K562 (cell line): ENCODE results near the gene DUSP9. TPM values are rescaled to one million over a fixed set of nuclear protein-coding genes. Genes with fewer than 3 reads are reported as not detected.

ENCODE experiments used
- CBFA2T2 ChIP-seq: fragments of 450-650 bp; conservative IDR thresholded peaks from 2 replicates; pipeline ENCODE4 v1.6.1; 2017; ENCODE audit warnings: mild to moderate bottlenecking
- CSDE1 ChIP-seq, 2 experiments: fragments of 450-650 bp; IDR thresholded peaks; 2 replicates each; pipeline ENCODE4 v1.6.1; 2016; ENCODE audit warnings: mild to moderate bottlenecking in 1 of 2
- EP400 ChIP-seq: fragments of 450-650 bp; IDR thresholded peaks from 2 replicates; pipeline ENCODE4 v1.6.1; 2017; ENCODE audit warnings: antibody characterized with exemption, mild to moderate bottlenecking, moderate library complexity
- HNRNPK ChIP-seq: fragments of 200-400 bp; formaldehyde crosslinking; IDR thresholded peaks from one replicate; pipeline ENCODE4 v1.6.1; 2018; ENCODE audit warnings: mild to moderate bottlenecking, low read depth, low read length; ENCODE audit not compliant: poor library complexity, severe bottlenecking
- KLF16 ChIP-seq: IDR thresholded peaks from 2 replicates; pipeline ENCODE4 v1.6.1; 2016; ENCODE audit warnings: antibody characterized with exemption
- NFRKB ChIP-seq: fragments of 450-650 bp; IDR thresholded peaks from 2 replicates; pipeline ENCODE4 v1.6.1; 2016; ENCODE audit warnings: low read depth
- PTBP1 ChIP-seq: fragments of 200-400 bp; formaldehyde crosslinking; IDR thresholded peaks from 2 replicates; pipeline ENCODE4 v1.6.1; 2017; ENCODE audit warnings: low read depth, low read length
- TAF15 ChIP-seq: fragments of 200-400 bp; formaldehyde crosslinking; IDR thresholded peaks from 2 replicates; pipeline ENCODE4 v1.6.1; 2017; ENCODE audit warnings: mild to moderate bottlenecking, low read depth, low read length, moderate library complexity
- U2AF1 ChIP-seq: fragments of 200-400 bp; formaldehyde crosslinking; optimal IDR thresholded peaks from 2 replicates; pipeline ENCODE3; 2017; ENCODE audit warnings: mild to moderate bottlenecking, low read depth, low read length, moderate library complexity
- YY1 ChIP-seq, 3 experiments: IDR thresholded peaks; 2 replicates each; pipeline ENCODE4 v1.6.1; 2011; ENCODE audit warnings: low read length in 2 of 3, mild to moderate bottlenecking in 2 of 3, moderate library complexity in 2 of 3, borderline replicate concordance in 1 of 3, control low read depth in 1 of 3, low read depth in 1 of 3; ENCODE audit not compliant: insufficient read depth in 3 of 3, insufficient replicate concordance in 2 of 3, control insufficient read depth in 1 of 3, insufficient read length in 1 of 3; ENCODE audit errors: extremely low read depth in 1 of 3
- ZNF263 ChIP-seq: sonication (generic); formaldehyde crosslinking; IDR thresholded peaks from 2 replicates; pipeline ENCODE4 v1.8.0; 2022; ENCODE audit warnings: mild to moderate bottlenecking, missing genetic modification reagents, borderline replicate concordance
- ZNF589 ChIP-seq: fragments of 200-800 bp; sonication (Bioruptor generic); IDR thresholded peaks from 2 replicates; pipeline ENCODE4 v1.6.1; 2016; ENCODE audit warnings: low read depth, missing genetic modification characterization, missing compliant biosample characterization
- ZNF79 ChIP-seq: fragments of 250-450 bp; sonication (Bioruptor Pico); IDR thresholded peaks from 2 replicates; pipeline ENCODE4 v1.4.0; 2020; ENCODE audit warnings: low read depth, mild to moderate bottlenecking, moderate library complexity
- polyA plus RNA-seq, 8 experiments: library from polyadenylated mRNA; depleted of rRNA in 4 of 8; stranded (reverse) in 5 of 8; unstranded in 3 of 8; fragments of >200 nt; fragmentation: Nextera tagmentation in 2 of 8; fragmentation: Illumina TruSeq in 1 of 8; extraction: Ambion mirVana in 2 of 8; extraction: Trizol in 1 of 8; gene quantifications; 2 replicates each; pipeline versions ENCODE4 v1.2.1 to v1.2.3, GENCODE V29; 2011 to 2014; ENCODE audit warnings: inconsistent platforms in 1 of 8, missing spikeins in 1 of 8
- total RNA-seq, 7 experiments: library from RNA; depleted of rRNA in 6 of 7; stranded (reverse); fragments of >200 nt in 6 of 7; fragmentation: Illumina TruSeq in 2 of 7; extraction: Trizol in 2 of 7; gene quantifications; 2 replicates each; pipeline versions ENCODE4 v1.2.1 to v1.2.3, GENCODE V29; 2011 to 2021; ENCODE audit warnings: low replicate concordance in 1 of 7
- TF ChIP-seq, protein P1 (sequence below): sonication (generic); formaldehyde crosslinking; IDR thresholded peaks from 2 replicates; pipeline ENCODE4 v1.8.1; 2023; ENCODE audit warnings: missing genetic modification reagents, mild to moderate bottlenecking, borderline replicate concordance
- TF ChIP-seq, protein P2 (sequence below): sonication (generic); formaldehyde crosslinking; IDR thresholded peaks from 2 replicates; pipeline ENCODE4 v1.8.1; 2023; ENCODE audit warnings: mild to moderate bottlenecking, missing genetic modification reagents
- TF ChIP-seq, protein P3 (sequence below): fragments of 250-450 bp; sonication (Bioruptor Pico); IDR thresholded peaks from 2 replicates; pipeline ENCODE4 v1.4.0; 2020

The DUSP9 gene
- total and polyA plus RNA-seq, 9 of the 15 experiments (the other 6 are each of a cell fraction or from before 2014, with no cell fraction given) = 0.11 to 14.1 (median 5.5) TPM

DNA sequence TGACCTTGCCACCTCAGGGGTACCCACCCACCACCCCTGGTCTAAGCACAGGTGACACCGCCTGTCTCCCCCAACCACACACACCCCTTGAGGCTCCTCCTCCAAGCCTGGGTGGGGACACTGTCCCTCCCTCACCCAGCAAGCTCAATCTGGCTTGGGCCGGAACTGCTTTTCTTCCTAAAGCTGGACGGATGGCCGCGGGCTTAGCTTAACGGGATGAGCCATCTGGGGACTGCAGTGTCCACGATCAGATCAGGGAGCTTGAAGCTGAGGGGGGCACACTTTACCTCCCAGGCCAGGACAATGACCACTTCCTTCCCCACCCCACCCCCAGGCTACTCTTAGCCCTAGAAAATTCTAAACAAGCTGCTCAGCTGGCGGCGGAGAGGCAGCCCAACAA lies 39.7 kb downstream of the DUSP9 start (continued):
- TF ChIP-seq, protein P1, sequence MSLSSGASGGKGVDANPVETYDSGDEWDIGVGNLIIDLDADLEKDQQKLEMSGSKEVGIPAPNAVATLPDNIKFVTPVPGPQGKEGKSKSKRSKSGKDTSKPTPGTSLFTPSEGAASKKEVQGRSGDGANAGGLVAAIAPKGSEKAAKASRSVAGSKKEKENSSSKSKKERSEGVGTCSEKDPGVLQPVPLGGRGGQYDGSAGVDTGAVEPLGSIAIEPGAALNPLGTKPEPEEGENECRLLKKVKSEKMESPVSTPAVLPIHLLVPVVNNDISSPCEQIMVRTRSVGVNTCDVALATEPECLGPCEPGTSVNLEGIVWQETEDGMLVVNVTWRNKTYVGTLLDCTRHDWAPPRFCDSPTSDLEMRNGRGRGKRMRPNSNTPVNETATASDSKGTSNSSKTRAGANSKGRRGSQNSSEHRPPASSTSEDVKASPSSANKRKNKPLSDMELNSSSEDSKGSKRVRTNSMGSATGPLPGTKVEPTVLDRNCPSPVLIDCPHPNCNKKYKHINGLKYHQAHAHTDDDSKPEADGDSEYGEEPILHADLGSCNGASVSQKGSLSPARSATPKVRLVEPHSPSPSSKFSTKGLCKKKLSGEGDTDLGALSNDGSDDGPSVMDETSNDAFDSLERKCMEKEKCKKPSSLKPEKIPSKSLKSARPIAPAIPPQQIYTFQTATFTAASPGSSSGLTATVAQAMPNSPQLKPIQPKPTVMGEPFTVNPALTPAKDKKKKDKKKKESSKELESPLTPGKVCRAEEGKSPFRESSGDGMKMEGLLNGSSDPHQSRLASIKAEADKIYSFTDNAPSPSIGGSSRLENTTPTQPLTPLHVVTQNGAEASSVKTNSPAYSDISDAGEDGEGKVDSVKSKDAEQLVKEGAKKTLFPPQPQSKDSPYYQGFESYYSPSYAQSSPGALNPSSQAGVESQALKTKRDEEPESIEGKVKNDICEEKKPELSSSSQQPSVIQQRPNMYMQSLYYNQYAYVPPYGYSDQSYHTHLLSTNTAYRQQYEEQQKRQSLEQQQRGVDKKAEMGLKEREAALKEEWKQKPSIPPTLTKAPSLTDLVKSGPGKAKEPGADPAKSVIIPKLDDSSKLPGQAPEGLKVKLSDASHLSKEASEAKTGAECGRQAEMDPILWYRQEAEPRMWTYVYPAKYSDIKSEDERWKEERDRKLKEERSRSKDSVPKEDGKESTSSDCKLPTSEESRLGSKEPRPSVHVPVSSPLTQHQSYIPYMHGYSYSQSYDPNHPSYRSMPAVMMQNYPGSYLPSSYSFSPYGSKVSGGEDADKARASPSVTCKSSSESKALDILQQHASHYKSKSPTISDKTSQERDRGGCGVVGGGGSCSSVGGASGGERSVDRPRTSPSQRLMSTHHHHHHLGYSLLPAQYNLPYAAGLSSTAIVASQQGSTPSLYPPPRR (CRISPR knock-in tag) = no peak
- no peak for TF ChIP-seq ZNF263 (CRISPR knock-in tag)
- TF ChIP-seq YY1 (IDR thresholded peaks at IDR 0.05; ENCODE audit: borderline replicate concordance in 1 of 3, control insufficient read depth in 1 of 3, extremely low read depth in 1 of 3, insufficient read depth in 3 of 3, insufficient read length in 1 of 3, insufficient replicate concordance in 2 of 3, low read depth in 1 of 3, low read length in 2 of 3) = peak in 1 of 3 experiments; percentile 27
- no peak for TF ChIP-seq CSDE1 (IDR thresholded peaks at IDR 0.05)
- TF ChIP-seq KLF16 = peak; percentile 95
- no peak for TF ChIP-seq U2AF1
- TF ChIP-seq PTBP1 = no peak
- no peak for TF ChIP-seq CBFA2T2
- TF ChIP-seq, protein P2, sequence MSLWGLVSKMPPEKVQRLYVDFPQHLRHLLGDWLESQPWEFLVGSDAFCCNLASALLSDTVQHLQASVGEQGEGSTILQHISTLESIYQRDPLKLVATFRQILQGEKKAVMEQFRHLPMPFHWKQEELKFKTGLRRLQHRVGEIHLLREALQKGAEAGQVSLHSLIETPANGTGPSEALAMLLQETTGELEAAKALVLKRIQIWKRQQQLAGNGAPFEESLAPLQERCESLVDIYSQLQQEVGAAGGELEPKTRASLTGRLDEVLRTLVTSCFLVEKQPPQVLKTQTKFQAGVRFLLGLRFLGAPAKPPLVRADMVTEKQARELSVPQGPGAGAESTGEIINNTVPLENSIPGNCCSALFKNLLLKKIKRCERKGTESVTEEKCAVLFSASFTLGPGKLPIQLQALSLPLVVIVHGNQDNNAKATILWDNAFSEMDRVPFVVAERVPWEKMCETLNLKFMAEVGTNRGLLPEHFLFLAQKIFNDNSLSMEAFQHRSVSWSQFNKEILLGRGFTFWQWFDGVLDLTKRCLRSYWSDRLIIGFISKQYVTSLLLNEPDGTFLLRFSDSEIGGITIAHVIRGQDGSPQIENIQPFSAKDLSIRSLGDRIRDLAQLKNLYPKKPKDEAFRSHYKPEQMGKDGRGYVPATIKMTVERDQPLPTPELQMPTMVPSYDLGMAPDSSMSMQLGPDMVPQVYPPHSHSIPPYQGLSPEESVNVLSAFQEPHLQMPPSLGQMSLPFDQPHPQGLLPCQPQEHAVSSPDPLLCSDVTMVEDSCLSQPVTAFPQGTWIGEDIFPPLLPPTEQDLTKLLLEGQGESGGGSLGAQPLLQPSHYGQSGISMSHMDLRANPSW (CRISPR knock-in tag) = no peak
- TF ChIP-seq TAF15 = no peak
- TF ChIP-seq ZNF79 (CRISPR knock-in tag) = no peak
- TF ChIP-seq EP400 = peak; percentile 44; the same call in 1 of the 2 replicates
- TF ChIP-seq, protein P3, sequence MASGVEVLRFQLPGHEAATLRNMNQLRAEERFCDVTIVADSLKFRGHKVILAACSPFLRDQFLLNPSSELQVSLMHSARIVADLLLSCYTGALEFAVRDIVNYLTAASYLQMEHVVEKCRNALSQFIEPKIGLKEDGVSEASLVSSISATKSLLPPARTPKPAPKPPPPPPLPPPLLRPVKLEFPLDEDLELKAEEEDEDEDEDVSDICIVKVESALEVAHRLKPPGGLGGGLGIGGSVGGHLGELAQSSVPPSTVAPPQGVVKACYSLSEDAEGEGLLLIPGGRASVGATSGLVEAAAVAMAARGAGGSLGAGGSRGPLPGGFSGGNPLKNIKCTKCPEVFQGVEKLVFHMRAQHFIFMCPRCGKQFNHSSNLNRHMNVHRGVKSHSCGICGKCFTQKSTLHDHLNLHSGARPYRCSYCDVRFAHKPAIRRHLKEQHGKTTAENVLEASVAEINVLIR (CRISPR knock-in tag) = no peak
- no peak for TF ChIP-seq ZNF589
- TF ChIP-seq HNRNPK = no peak
- TF ChIP-seq NFRKB = peak; percentile 29; the same call in 1 of the 2 replicates
